Ovary (tissue), 3 donors: ENCODE measurements around the gene TEKT5.

Experiments used
- CTCF ChIP-seq, 3 donors: fragments of 450-650 bp in 2 of 3; fragments of 200-600 bp in 1 of 3; IDR thresholded peaks; one replicate each; pipeline versions ENCODE4 v1.5.1 to v1.8.0; 2016 to 2022; ENCODE audit warnings: antibody characterized with exemption in 3 of 3, mild to moderate bottlenecking in 1 of 3
- EP300 ChIP-seq: sonication (generic); formaldehyde crosslinking; IDR thresholded peaks from one replicate; pipeline ENCODE4 v1.6.1; 2017; ENCODE audit warnings: antibody characterized with exemption
- POLR2A ChIP-seq: fragments of 450-650 bp; IDR thresholded peaks from one replicate; pipeline ENCODE4 v1.6.1; 2017; ENCODE audit warnings: antibody characterized with exemption, mild to moderate bottlenecking, moderate library complexity
- donor health status: DM: no; HTN: no; CAD: no.

GRCh38 chr16:10597187-10597601 is 97.5 kb downstream of the TEKT5 start:
- no peak for TF ChIP-seq CTCF (IDR thresholded peaks at IDR 0.05)
- TF ChIP-seq EP300 = no peak
- TF ChIP-seq POLR2A = no peak
